ENCODE measurements around the gene HOXC9. TPM values are rescaled to one million over a fixed set of nuclear protein-coding genes. Genes with fewer than 3 reads are reported as not detected.

Gene HOXC9
- total RNA-seq, 1 donor from 2014 or later, result not detected

DNA sequence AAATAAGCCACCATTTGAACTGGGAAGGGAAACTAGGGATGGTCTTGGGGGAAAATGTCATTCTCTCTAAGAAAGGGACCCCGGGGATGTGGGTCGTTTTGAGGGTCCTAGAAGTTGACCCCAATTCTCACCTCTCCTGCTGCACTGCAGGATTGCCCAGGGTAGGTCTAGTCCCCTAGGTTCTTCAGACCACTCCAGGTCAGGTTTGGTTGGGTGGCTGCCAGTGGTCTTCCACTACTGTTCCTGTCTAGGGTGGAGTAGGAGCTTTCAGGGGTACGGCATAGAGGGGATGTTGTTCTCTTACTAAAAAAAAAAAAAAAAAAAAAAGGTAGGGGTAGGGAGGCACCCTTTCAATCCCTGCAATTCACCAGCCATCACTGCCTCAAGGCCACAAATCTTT, 16.1 kb downstream of the HOXC9 start:
- no peaks in the 10 kb centered on the region for H3K36me3 Mint-ChIP-seq (ENCODE audit: low read depth)
- POLR2A ChIA-PET, result interaction anchor here (1.3 kb wide), 1 partner anchor 191 kb away, joined by 3 read pairs; no protein-coding TSS in a partner anchor
- no peak overlapping the region for H3K27ac Mint-ChIP-seq
- CTCF ChIA-PET, result interaction anchor here (2.1 to 2.5 kb wide), 2 partner anchors 176 to 185 kb away, joined by 6 to 8 read pairs; no protein-coding TSS in a partner anchor
- H3K9me3 Mint-ChIP-seq, result no peaks in the 10 kb centered on the region
- TF ChIP-seq, protein P1, sequence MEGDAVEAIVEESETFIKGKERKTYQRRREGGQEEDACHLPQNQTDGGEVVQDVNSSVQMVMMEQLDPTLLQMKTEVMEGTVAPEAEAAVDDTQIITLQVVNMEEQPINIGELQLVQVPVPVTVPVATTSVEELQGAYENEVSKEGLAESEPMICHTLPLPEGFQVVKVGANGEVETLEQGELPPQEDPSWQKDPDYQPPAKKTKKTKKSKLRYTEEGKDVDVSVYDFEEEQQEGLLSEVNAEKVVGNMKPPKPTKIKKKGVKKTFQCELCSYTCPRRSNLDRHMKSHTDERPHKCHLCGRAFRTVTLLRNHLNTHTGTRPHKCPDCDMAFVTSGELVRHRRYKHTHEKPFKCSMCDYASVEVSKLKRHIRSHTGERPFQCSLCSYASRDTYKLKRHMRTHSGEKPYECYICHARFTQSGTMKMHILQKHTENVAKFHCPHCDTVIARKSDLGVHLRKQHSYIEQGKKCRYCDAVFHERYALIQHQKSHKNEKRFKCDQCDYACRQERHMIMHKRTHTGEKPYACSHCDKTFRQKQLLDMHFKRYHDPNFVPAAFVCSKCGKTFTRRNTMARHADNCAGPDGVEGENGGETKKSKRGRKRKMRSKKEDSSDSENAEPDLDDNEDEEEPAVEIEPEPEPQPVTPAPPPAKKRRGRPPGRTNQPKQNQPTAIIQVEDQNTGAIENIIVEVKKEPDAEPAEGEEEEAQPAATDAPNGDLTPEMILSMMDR (IDR thresholded peaks at IDR 0.05), result no peak
- peaks cover 61% of the 10 kb centered on the region for H3K27me3 Mint-ChIP-seq
- no peak overlapping the region for H3K4me3 Mint-ChIP-seq
- no peak for DNase-seq
- H3K4me1 Mint-ChIP-seq, result peaks cover 31% of the 10 kb centered on the region
- no peak for ATAC-seq (ENCODE audit: low read depth)
- intact Hi-C loops (cut with micrococcal nuclease), result no loop called here

DNA sequence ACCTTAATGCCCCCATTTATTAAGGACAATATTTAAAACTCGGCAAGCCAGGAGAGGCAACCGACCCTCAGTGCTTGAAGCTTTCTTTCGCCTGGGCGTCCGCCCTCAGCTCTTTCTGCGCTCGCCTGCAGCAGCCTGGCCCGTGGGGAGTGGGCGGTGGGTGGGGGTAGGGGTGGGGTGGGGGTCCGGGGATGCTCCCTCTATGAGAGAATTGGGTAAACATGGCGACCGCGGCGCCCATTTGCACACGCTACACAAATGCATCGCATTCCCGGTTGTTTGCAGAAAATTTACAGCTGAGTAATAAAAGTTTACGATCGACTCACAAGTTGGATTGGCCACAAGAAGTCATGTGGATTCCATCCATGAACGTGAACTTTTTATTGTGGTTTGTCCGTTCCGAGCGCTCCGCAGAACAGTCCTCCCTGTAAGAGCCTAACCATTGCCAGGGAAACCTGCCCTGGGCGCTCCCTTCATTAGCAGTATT, 16.6 kb downstream of the HOXC9 start:
- intact Hi-C loops (cut with micrococcal nuclease), result no loop called here
- Mint-ChIP-seq H3K9me3 (no peaks in the 10 kb centered on the region), H3K4me3 (no peak overlapping the region), H3K36me3 (ENCODE audit: low read depth) (no peaks in the 10 kb centered on the region), H3K4me1 (peaks cover 27% of the 10 kb centered on the region), H3K27ac (no peak overlapping the region), H3K27me3 (peaks cover 61% of the 10 kb centered on the region)
- ChIA-PET POLR2A (interaction anchor here (1.3 kb wide), 1 partner anchor 191 kb away, joined by 3 read pairs; no protein-coding TSS in a partner anchor), CTCF (interaction anchor here (1.4 to 2.5 kb wide), 5 partner anchors 16 to 273 kb away, joined by 3 to 12 read pairs (median 6); partner anchors contain the start of gene HOXC5)
- ATAC-seq (ENCODE audit: low read depth) (no peak), DNase-seq (no peak)
- TF ChIP-seq, protein P1 (IDR thresholded peaks at IDR 0.05), result no peak

DNA sequence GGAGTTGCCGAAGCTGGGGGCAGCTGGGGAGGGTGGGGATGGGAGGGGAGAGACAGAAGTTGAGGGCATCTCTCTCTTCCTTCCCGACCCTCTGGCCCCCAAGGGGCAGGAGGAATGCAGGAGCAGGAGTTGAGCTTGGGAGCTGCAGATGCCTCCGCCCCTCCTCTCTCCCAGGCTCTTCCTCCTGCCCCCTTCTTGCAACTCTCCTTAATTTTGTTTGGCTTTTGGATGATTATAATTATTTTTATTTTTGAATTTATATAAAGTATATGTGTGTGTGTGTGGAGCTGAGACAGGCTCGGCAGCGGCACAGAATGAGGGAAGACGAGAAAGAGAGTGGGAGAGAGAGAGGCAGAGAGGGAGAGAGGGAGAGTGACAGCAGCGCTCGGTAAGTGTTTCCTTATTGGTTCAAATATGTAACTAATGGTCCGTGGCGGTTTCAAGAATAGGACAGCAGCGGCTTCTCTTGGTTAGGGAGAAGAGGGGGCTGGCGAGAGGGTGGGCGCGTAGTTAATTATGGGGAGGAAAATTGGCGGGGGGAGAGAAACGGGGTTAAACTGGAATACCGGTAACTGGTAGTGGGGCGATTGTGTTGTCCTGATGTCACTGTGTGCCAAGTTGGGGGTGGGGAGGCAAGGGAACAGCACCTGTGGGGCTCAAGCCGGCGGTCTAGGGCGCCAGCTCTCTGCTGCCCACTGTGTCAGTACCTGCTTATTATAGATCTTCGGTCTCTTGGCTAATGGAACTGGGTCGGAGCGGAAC, 17.2 kb downstream of the HOXC9 start:
- Mint-ChIP-seq H3K36me3 (ENCODE audit: low read depth) (no peaks in the 10 kb centered on the region), H3K4me3 (peak overlapping the region; percentile 84), H3K27me3 (peaks cover 66% of the 10 kb centered on the region), H3K4me1 (peaks cover 29% of the 10 kb centered on the region), H3K27ac (peak overlapping the region; percentile 72), H3K9me3 (no peaks in the 10 kb centered on the region)
- DNase-seq, result no peak
- TF ChIP-seq, protein P1 (IDR thresholded peaks at IDR 0.05), result no peak
- ATAC-seq (ENCODE audit: low read depth), result peak; percentile 46
- ChIA-PET POLR2A (interaction anchor here (0.7 to 1.3 kb wide), 10 partner anchors 8 to 1011 kb away, joined by 3 to 12 read pairs (median 4); partner anchors contain the start of genes EIF4B, HOXC4, HOXC6 and HOXC8), CTCF (interaction anchor here (1.1 to 2.5 kb wide), 7 partner anchors 11 to 274 kb away, joined by 3 to 12 read pairs (median 6); partner anchors contain the start of gene HOXC5)
- intact Hi-C loops (cut with micrococcal nuclease), result loop anchor here (1.0 kb wide), 1 partner anchor 11 kb away; no protein-coding TSS in a partner anchor

DNA sequence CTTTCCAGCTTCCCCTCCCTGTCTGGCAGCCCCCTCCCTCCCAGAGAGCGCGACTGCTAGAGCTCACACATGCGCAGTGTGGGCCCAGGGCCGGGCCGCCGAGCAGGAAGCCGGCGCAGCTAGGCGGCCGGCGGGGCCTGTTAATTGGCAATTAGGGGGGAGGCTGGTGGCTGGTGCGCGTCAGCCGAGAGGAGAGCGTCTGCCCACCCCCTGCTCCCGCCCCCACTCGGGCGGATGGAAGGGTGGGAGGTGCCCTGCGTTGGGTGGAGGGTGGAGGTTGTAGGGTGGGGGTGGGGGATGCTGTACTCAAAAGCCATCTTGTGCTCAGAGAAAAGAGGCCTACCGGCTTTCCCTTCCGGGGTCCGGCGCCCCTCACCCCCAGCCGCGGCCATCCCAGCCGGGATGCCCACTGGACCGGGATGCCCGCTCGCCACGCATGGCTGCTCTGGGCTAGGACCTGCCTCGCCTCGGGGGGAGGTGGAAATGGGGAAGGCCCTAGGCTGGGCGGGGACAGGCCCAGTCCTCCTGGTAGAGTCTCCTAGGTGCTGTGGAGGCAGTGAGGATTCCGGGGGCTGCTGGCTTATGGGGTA, 18.0 kb downstream of the HOXC9 start:
- Mint-ChIP-seq H3K4me1 (peaks cover 29% of the 10 kb centered on the region), H3K9me3 (no peaks in the 10 kb centered on the region), H3K4me3 (peak overlapping the region; percentile 84), H3K27me3 (peaks cover 64% of the 10 kb centered on the region), H3K27ac (peak overlapping the region; percentile 72), H3K36me3 (ENCODE audit: low read depth) (no peaks in the 10 kb centered on the region)
- ATAC-seq (ENCODE audit: low read depth) (peak; percentile 88), DNase-seq (peak; percentile 67)
- CTCF ChIA-PET, result interaction anchor here (1.1 to 2.5 kb wide), 7 partner anchors 12 to 275 kb away, joined by 3 to 12 read pairs (median 6); partner anchors contain the start of gene HOXC5
- POLR2A ChIA-PET, result interaction anchor here (0.6 to 1.2 kb wide), 10 partner anchors 9 to 1012 kb away, joined by 3 to 12 read pairs (median 4); partner anchors contain the start of genes EIF4B, HOXC4, HOXC6 and HOXC8
- intact Hi-C loops (cut with micrococcal nuclease), result loop anchor here (1.0 kb wide), 1 partner anchor 12 kb away; no protein-coding TSS in a partner anchor
- TF ChIP-seq, protein P1 (IDR thresholded peaks at IDR 0.05), result no peak

Data from activated B cell treated with CpG ODN at 0.5 μM for 24 hours (primary cell).